Psoas muscle (tissue), 8 donors: ENCODE measurements around the gene IGSF9. TPM values are rescaled to one million over a fixed set of nuclear protein-coding genes. Genes with fewer than 3 reads are reported as not detected.

Experiments
- ATAC-seq, 4 donors: fragments of 200-7000 bp; cut with Tn5 transposase; one replicate each; pipeline ENCODE4 v1.9.1; 2020; ENCODE audit warnings: moderate library complexity in 3 of 4, mild to moderate bottlenecking in 2 of 4
- DNase-seq, 2 donors: peaks; one replicate each; pipeline ENCODE4 v3.0.0-alpha.2; 2020
- H3K27ac ChIP-seq: fragments of 200-600 bp; one replicate; pipeline ENCODE4 v1.8.0; 2022
- H3K27me3 ChIP-seq, 3 donors: fragments of 200-600 bp in 1 of 3; one replicate each; pipeline versions ENCODE4 v1.6.1 to v1.8.0; 2013 to 2022; ENCODE audit warnings: low read length in 2 of 3, mild to moderate bottlenecking in 2 of 3, moderate library complexity in 1 of 3; ENCODE audit not compliant: insufficient read depth in 3 of 3
- H3K36me3 ChIP-seq, 2 donors: fragments of 200-600 bp in 1 of 2; one replicate each; pipeline versions ENCODE4 v1.6.1 to v1.8.0; 2013 to 2022; ENCODE audit warnings: low read depth in 1 of 2, mild to moderate bottlenecking in 1 of 2, moderate library complexity in 1 of 2; ENCODE audit not compliant: insufficient read depth in 1 of 2
- H3K4me1 ChIP-seq: fragments of 200-600 bp; one replicate; pipeline ENCODE4 v1.8.0; 2022
- H3K4me3 ChIP-seq: fragments of 200-600 bp; one replicate; pipeline ENCODE4 v1.8.0; 2022; ENCODE audit warnings: mild to moderate bottlenecking
- H3K9me3 ChIP-seq: fragments of 200-600 bp; one replicate; pipeline ENCODE4 v1.8.0; 2022
- WGBS, 3 donors: extraction: QIAGEN DNeasy Blood & Tissue Kit; methylation state at CpG; one replicate each; pipeline versions ENCODE4 v1.1.6 to v1.1.7; 2013; 5-methylcytosine and 5-hydroxymethylcytosine counted together
- intact Hi-C, 2 donors: fragments of 100-400 bp; cut with DNase I; formaldehyde crosslinking; loops; one replicate each; pipeline versions ENCODE4 v1.11.0 to v1.14.2; 2022
- polyA plus RNA-seq, 3 donors: library from polyadenylated mRNA; stranded (reverse); fragments of 200-250 nt; gene quantifications; one replicate each; pipeline ENCODE4 v1.2.3, GENCODE V29; 2013
- total RNA-seq, 4 donors: library from RNA; stranded (reverse); fragmentation: NEBNext Ultra II Directional in 2 of 4; extraction: Animal tissue kit (Norgen Biotek cat#: 25700) in 2 of 4; gene quantifications; one replicate each; pipeline versions ENCODE4 v1.2.1 to v1.2.4, GENCODE V29; 2021 to 2023
- TF ChIP-seq, protein P1 (sequence below): fragments of 200-600 bp; IDR thresholded peaks from one replicate; pipeline ENCODE4 v1.8.0; 2022; ENCODE audit warnings: antibody characterized with exemption
- donor health status: healthy with polysubstance abuse.
- donor health status: DM: no; HTN: no; CAD: no; lungs with moderate emphysema.
- donor health status: Bipolar disorder and iron deficiency.
- donor health status: healthy.
- donor health status: DM: yes; HTN: yes; CAD: no.
- donor health status: DM: no; HTN: no; CAD: no.
- donor health status: DM: no; HTN: no; CAD: no.
- donor health status: DM: yes; HTN: yes; CAD: no.

The IGSF9 gene
- total and polyA plus RNA-seq, 7 donors: 0.01 TPM; not detected in 5

GRCh38 chr1:159962176-159962575 is 16.8 kb upstream of the IGSF9 start:
- Histone ChIP-seq H3K9me3 (no peaks in the 10 kb centered on the region), H3K4me1 (no peaks in the 10 kb centered on the region), H3K27ac (no peak overlapping the region), H3K4me3 (no peak overlapping the region), H3K27me3 (peaks cover 0 to 16% (median 0%) of the 10 kb centered on the region in 3 donors), H3K36me3 (no peaks in the 10 kb centered on the region)
- intact Hi-C loops: no loop called here
- no peak for ATAC-seq
- DNase-seq: no peak
- TF ChIP-seq, protein P1, sequence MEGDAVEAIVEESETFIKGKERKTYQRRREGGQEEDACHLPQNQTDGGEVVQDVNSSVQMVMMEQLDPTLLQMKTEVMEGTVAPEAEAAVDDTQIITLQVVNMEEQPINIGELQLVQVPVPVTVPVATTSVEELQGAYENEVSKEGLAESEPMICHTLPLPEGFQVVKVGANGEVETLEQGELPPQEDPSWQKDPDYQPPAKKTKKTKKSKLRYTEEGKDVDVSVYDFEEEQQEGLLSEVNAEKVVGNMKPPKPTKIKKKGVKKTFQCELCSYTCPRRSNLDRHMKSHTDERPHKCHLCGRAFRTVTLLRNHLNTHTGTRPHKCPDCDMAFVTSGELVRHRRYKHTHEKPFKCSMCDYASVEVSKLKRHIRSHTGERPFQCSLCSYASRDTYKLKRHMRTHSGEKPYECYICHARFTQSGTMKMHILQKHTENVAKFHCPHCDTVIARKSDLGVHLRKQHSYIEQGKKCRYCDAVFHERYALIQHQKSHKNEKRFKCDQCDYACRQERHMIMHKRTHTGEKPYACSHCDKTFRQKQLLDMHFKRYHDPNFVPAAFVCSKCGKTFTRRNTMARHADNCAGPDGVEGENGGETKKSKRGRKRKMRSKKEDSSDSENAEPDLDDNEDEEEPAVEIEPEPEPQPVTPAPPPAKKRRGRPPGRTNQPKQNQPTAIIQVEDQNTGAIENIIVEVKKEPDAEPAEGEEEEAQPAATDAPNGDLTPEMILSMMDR: no peak
- 91% methylated on average over 11 of the region's 11 CpGs for WGBS, 3 donors

DNA sequence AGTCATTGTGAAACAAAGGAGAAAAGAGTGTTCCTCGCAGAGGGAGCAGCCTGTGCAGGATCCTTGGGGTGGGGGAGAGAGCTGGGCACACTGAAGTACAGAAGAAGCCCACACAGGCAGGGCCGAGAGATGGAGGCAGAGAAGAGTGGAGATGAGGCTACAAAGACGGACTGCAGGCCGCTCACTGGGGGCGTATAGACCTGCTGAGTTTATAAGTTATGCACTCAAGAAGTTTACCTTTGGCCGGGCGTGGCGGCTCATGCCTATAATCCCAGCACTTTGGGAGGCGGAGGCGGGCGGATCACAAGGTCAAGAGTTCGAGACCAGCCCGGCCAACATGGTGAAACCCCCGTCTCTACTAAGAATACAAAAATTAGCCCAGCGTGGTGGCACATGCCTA is 16.2 kb upstream of the IGSF9 start:
- H3K27me3 ChIP-seq: peaks cover 0 to 16% (median 0%) of the 10 kb centered on the region in 3 donors
- no peak overlapping the region for H3K27ac ChIP-seq
- H3K36me3 ChIP-seq: no peaks in the 10 kb centered on the region
- WGBS, 3 donors: 82 to 90% (median 85%) methylated on average over 15 of the region's 15 CpGs
- TF ChIP-seq, protein P1: no peak
- no peak overlapping the region for H3K4me3 ChIP-seq
- H3K9me3 ChIP-seq: no peaks in the 10 kb centered on the region
- no peaks in the 10 kb centered on the region for H3K4me1 ChIP-seq
- ATAC-seq (no peak), DNase-seq (no peak)
- intact Hi-C loops: no loop called here

GRCh38 chr1:159960721-159961381 is 15.4 kb upstream of the IGSF9 start:
- no peaks in the 10 kb centered on the region for H3K4me1 ChIP-seq
- no peak overlapping the region for H3K27ac ChIP-seq
- intact Hi-C loops: no loop called here
- ATAC-seq (peak in 3 of 4 donors; percentile 39 to 59 (median 50)), DNase-seq (peak; percentile 74 to 75)
- H3K27me3 ChIP-seq: peaks cover 0 to 19% (median 0%) of the 10 kb centered on the region in 3 donors
- no peaks in the 10 kb centered on the region for H3K9me3 ChIP-seq
- no peaks in the 10 kb centered on the region for H3K36me3 ChIP-seq
- WGBS, 3 donors: 20 to 30% (median 28%) methylated on average over 5 of the region's 5 CpGs
- H3K4me3 ChIP-seq: no peak overlapping the region
- TF ChIP-seq, protein P1: no peak

- WGBS, 3 donors: 56 to 60% (median 59%) methylated on average over 4 of the region's 4 CpGs
Observed at GRCh38 chr1:159959451-159959850, 14.0 kb upstream of the IGSF9 start.

More at GRCh38 chr1:159959451-159959850, 14.0 kb upstream of the IGSF9 start:
- H3K36me3 ChIP-seq: no peaks in the 10 kb centered on the region
- no peak overlapping the region for H3K27ac ChIP-seq
- no peaks in the 10 kb centered on the region for H3K9me3 ChIP-seq
- intact Hi-C loops: no loop called here
- peaks cover 0 to 21% (median 0%) of the 10 kb centered on the region in 3 donors for H3K27me3 ChIP-seq
- no peaks in the 10 kb centered on the region for H3K4me1 ChIP-seq
- DNase-seq (no peak), ATAC-seq (no peak)
- no peak overlapping the region for H3K4me3 ChIP-seq
- TF ChIP-seq, protein P1: no peak
